IMR-90 (cell line): ENCODE data around the gene LPCAT2. TPM values are rescaled to one million over a fixed set of nuclear protein-coding genes. Genes with fewer than 3 reads are reported as not detected.

Experiments
- ATAC-seq: fragments of 200-7000 bp; cut with Tn5 transposase; 2 replicates; pipeline ENCODE4 v1.9.1; 2020; ENCODE audit warnings: low read depth, mild to moderate bottlenecking, moderate library complexity
- BruUV-seq: library from RNA; stranded (reverse); fragments of 400-500 nt; replicated peaks from 2 replicates; lab custom pipeline; 2021; lab: Mats Ljungman, UMichigan
- CTCF ChIA-PET: fragments of 300-600 bp; formaldehyde crosslinking; extraction: SDS; loops from one replicate; lab custom pipeline; 2021; ENCODE audit warnings: antibody characterized with exemption; lab: Yijun Ruan, JAX
- POLR2A ChIA-PET: fragments of 300-600 bp; sonication (Branson Sonifier 250); formaldehyde crosslinking; loops from one replicate; lab custom pipeline; 2022; ENCODE audit warnings: antibody characterized with exemption; ENCODE audit not compliant: unreplicated experiment; lab: Charles Lee
- DNase-seq: peaks from one replicate; pipeline ENCODE4 v3.0.0; 2013
- H2AFZ ChIP-seq: replicated peaks from 2 replicates; pipeline ENCODE3; 2013; ENCODE audit warnings: low read length, mild to moderate bottlenecking; ENCODE audit not compliant: poor library complexity
- H2AK5ac ChIP-seq: 2 replicates; pipeline ENCODE4 v1.6.1; 2013; ENCODE audit warnings: low read depth, low read length, inconsistent platforms
- H2AK9ac ChIP-seq: replicated peaks from 2 replicates; pipeline ENCODE3; 2013; ENCODE audit warnings: mild to moderate bottlenecking, low read depth, low read length, moderate library complexity; ENCODE audit not compliant: poor library complexity
- H2BK120ac ChIP-seq: 2 replicates; pipeline ENCODE4 v1.6.1; 2013; ENCODE audit warnings: low read depth, low read length, inconsistent platforms
- H2BK15ac ChIP-seq: 3 replicates; pipeline ENCODE4 v1.6.1; 2013; ENCODE audit warnings: low read depth, low read length, inconsistent platforms
- H2BK20ac ChIP-seq: 2 replicates; pipeline ENCODE4 v1.6.1; 2013; ENCODE audit warnings: low read depth, mild to moderate bottlenecking, inconsistent platforms, low read length, moderate library complexity
- H2BK5ac ChIP-seq: 2 replicates; pipeline ENCODE4 v1.6.1; 2013; ENCODE audit warnings: mild to moderate bottlenecking, low read depth, low read length, inconsistent platforms; ENCODE audit not compliant: poor library complexity, severe bottlenecking
- H3K14ac ChIP-seq: replicated peaks from 2 replicates; pipeline ENCODE4 v1.6.1; 2013; ENCODE audit warnings: low read depth, low read length, inconsistent platforms
- H3K18ac ChIP-seq: 2 replicates; pipeline ENCODE4 v1.6.1; 2013; ENCODE audit warnings: low read depth, low read length, control low read depth
- H3K23ac ChIP-seq: 2 replicates; pipeline ENCODE4 v1.6.1; 2013; ENCODE audit warnings: low read depth, low read length, inconsistent platforms
- H3K27ac ChIP-seq: 2 replicates; pipeline ENCODE4 v1.5.1; 2013; ENCODE audit warnings: mild to moderate bottlenecking, control low read depth, low read length; ENCODE audit not compliant: insufficient read depth
- H3K27me3 ChIP-seq: 2 replicates; pipeline ENCODE4 v1.6.1; 2013; ENCODE audit warnings: low read length; ENCODE audit not compliant: control insufficient read depth, insufficient read depth
- H3K36me3 ChIP-seq: 2 replicates; pipeline ENCODE4 v1.6.1; 2013; ENCODE audit warnings: low read length, mixed read lengths; ENCODE audit not compliant: control insufficient read depth, insufficient read depth
- H3K4ac ChIP-seq: 2 replicates; pipeline ENCODE4 v1.6.1; 2013; ENCODE audit warnings: low read depth, low read length, inconsistent platforms
- H3K4me1 ChIP-seq: 2 replicates; pipeline ENCODE4 v1.6.1; 2013; ENCODE audit warnings: low read length, mixed read lengths; ENCODE audit not compliant: control insufficient read depth, insufficient read depth
- H3K4me2 ChIP-seq: 2 replicates; pipeline ENCODE4 v1.6.1; 2013; ENCODE audit warnings: low read depth, mild to moderate bottlenecking, control low read depth, low read length, moderate library complexity
- H3K4me3 ChIP-seq: 2 replicates; pipeline ENCODE4 v1.5.1; 2013; ENCODE audit warnings: low read depth, mild to moderate bottlenecking, control low read depth, low read length, moderate library complexity; ENCODE audit not compliant: insufficient read depth
- H3K56ac ChIP-seq: 2 replicates; pipeline ENCODE4 v1.6.1; 2013; ENCODE audit warnings: low read length, inconsistent platforms; ENCODE audit not compliant: insufficient read depth; ENCODE audit errors: extremely low read depth
- H3K79me1 ChIP-seq, 2 experiments: 2 replicates each; pipeline ENCODE4 v1.6.1; 2013; ENCODE audit warnings: low read length in 2 of 2, inconsistent platforms in 1 of 2, low read depth in 1 of 2
- H3K9ac ChIP-seq: 2 replicates; pipeline ENCODE4 v1.6.1; 2013; ENCODE audit warnings: low read depth, low read length, control low read depth
- H3K9me1 ChIP-seq: 2 replicates; pipeline ENCODE4 v1.6.1; 2013; ENCODE audit warnings: low read length, inconsistent platforms; ENCODE audit not compliant: insufficient read depth
- H3K9me3 ChIP-seq: 2 replicates; pipeline ENCODE4 v1.6.1; 2013; ENCODE audit warnings: low read length; ENCODE audit not compliant: control insufficient read depth, insufficient read depth
- H4K20me1 ChIP-seq: 2 replicates; pipeline ENCODE4 v1.6.1; 2013; ENCODE audit warnings: low read length, inconsistent platforms; ENCODE audit not compliant: insufficient read depth
- H4K5ac ChIP-seq: 2 replicates; pipeline ENCODE4 v1.6.1; 2013; ENCODE audit warnings: mild to moderate bottlenecking, low read depth, low read length, control low read depth
- H4K8ac ChIP-seq, 2 experiments: 2 replicates each; pipeline ENCODE4 v1.6.1; 2013; ENCODE audit warnings: low read depth in 2 of 2, low read length in 2 of 2, control low read depth in 1 of 2, inconsistent platforms in 1 of 2
- H4K91ac ChIP-seq: 2 replicates; pipeline ENCODE4 v1.6.1; 2013; ENCODE audit warnings: low read depth, low read length, inconsistent platforms; ENCODE audit not compliant: insufficient read depth
- BHLHE40 ChIP-seq: fragments of 150-350 bp; IDR thresholded peaks from 2 replicates; pipeline ENCODE4 v1.6.1; 2016; ENCODE audit warnings: mild to moderate bottlenecking, low read depth, low read length
- CEBPB ChIP-seq: IDR thresholded peaks from 2 replicates; pipeline ENCODE4 v1.6.1; 2012; ENCODE audit warnings: low read depth, low read length, improper control_type of control experiment
- CHD1 ChIP-seq: IDR thresholded peaks from 2 replicates; pipeline ENCODE4 v1.6.1; 2012; ENCODE audit warnings: low read depth, low read length, improper control_type of control experiment
- FOS ChIP-seq: fragments of 150-350 bp; IDR thresholded peaks from 2 replicates; pipeline ENCODE4 v1.6.1; 2016; ENCODE audit warnings: low read depth, low read length
- MAZ ChIP-seq: IDR thresholded peaks from 2 replicates; pipeline ENCODE4 v1.6.1; 2012; ENCODE audit warnings: low read depth, mild to moderate bottlenecking, low read length, improper control_type of control experiment, moderate library complexity, borderline replicate concordance
- MXI1 ChIP-seq: IDR thresholded peaks from 2 replicates; pipeline ENCODE4 v1.6.1; 2012; ENCODE audit warnings: low read depth, mild to moderate bottlenecking, low read length, moderate library complexity, borderline replicate concordance
- NFE2L2 ChIP-seq: fragments of 150-350 bp; IDR thresholded peaks from 2 replicates; pipeline ENCODE4 v1.6.1; 2016; ENCODE audit warnings: low read depth, mild to moderate bottlenecking, low read length
- POLR2A ChIP-seq: IDR thresholded peaks from 2 replicates; pipeline ENCODE4 v1.6.1; 2012; ENCODE audit warnings: mild to moderate bottlenecking, low read depth, low read length
- RAD21 ChIP-seq: IDR thresholded peaks from 2 replicates; pipeline ENCODE4 v1.6.1; 2012; ENCODE audit warnings: low read length, improper control_type of control experiment
- RCOR1 ChIP-seq: IDR thresholded peaks from 2 replicates; pipeline ENCODE4 v1.6.1; 2012; ENCODE audit warnings: mild to moderate bottlenecking, low read length, improper control_type of control experiment; ENCODE audit not compliant: insufficient replicate concordance
- RFX5 ChIP-seq: IDR thresholded peaks from 2 replicates; pipeline ENCODE4 v1.8.0; 2012; ENCODE audit warnings: low read depth, mild to moderate bottlenecking, low read length, moderate library complexity
- USF2 ChIP-seq: fragments of 150-350 bp; IDR thresholded peaks from 2 replicates; pipeline ENCODE4 v1.6.1; 2017; ENCODE audit warnings: mild to moderate bottlenecking, antibody characterized with exemption, low read length, low read depth
- WGBS, 2 experiments: methylation state at CpG; one replicate each; pipeline versions ENCODE4 v1.1.5 to v1.1.7; 2013; ENCODE audit warnings: missing lambda C conversion rate in 2 of 2; ENCODE audit not compliant: insufficient read length in 1 of 2; ENCODE audit errors: extremely low coverage in 2 of 2; 5-methylcytosine and 5-hydroxymethylcytosine counted together
- dilution Hi-C: fragments of 300-500 bp; cut with HindIII; formaldehyde crosslinking; loops from one replicate; pipeline ENCODE4 v1.14.3; 2018; ENCODE audit warnings: low sequenced_read_pairs; ENCODE audit not compliant: unreplicated experiment
- in situ Hi-C: fragments of 300-500 bp; cut with MboI; formaldehyde crosslinking; loops from 3 replicates; pipeline ENCODE4 v1.14.3; 2019; ENCODE audit warnings: low sequenced_read_pairs, inconsistent platforms, mixed read lengths
- intact Hi-C: fragments of 100-400 bp; cut with micrococcal nuclease; formaldehyde crosslinking; loops from 2 replicates; pipeline ENCODE4 v1.10.0; 2022
- polyA plus RNA-seq, 3 experiments: library from polyadenylated mRNA; depleted of rRNA; stranded (reverse); fragments of >200 nt; gene quantifications; 2 replicates each; pipeline ENCODE4 v1.2.3, GENCODE V29; 2012; ENCODE audit warnings: low replicate concordance in 1 of 3
- total RNA-seq: library from RNA; depleted of rRNA; stranded (reverse); fragments of >200 nt; gene quantifications from 2 replicates; pipeline ENCODE4 v1.2.3, GENCODE V29; 2012

Gene LPCAT2
- total and polyA plus RNA-seq, 2 of the 4 experiments (the other 2 are of a cell fraction) = 8.6 to 8.7 TPM

- TF ChIP-seq FOS = peak; percentile 81
- no peak for TF ChIP-seq MAZ
- TF ChIP-seq POLR2A = no peak
- TF ChIP-seq MXI1 = no peak
- TF ChIP-seq RCOR1 = peak; percentile 18
- peak; percentile 33; the same call in 1 of the 2 replicates for TF ChIP-seq CEBPB
- no peak for TF ChIP-seq RFX5
- TF ChIP-seq USF2 = no peak
- no peak for TF ChIP-seq NFE2L2
- TF ChIP-seq BHLHE40 = peak; percentile 10; the same call in 1 of the 2 replicates
- TF ChIP-seq CHD1 = no peak
- TF ChIP-seq RAD21 = no peak
- peaks cover 6% of the 10 kb centered on the region for H3K4me1 ChIP-seq
- no peak overlapping the region for H4K91ac ChIP-seq
- H3K14ac ChIP-seq = peak overlapping the region; percentile 34; the same call in 1 of the 2 replicates
- no peak overlapping the region for H2AK9ac ChIP-seq
- no TSS peak for BruUV-seq
- no peak overlapping the region for H3K18ac ChIP-seq
- H3K23ac ChIP-seq = no peak overlapping the region
- H3K56ac ChIP-seq = no peak overlapping the region
- no peaks in the 10 kb centered on the region for H4K20me1 ChIP-seq
- no peak overlapping the region for H3K9ac ChIP-seq
- POLR2A ChIA-PET = no interaction called here
- no peak overlapping the region for H4K8ac ChIP-seq
- in situ Hi-C loops = loop anchor here (5.0 to 10.0 kb wide), 2 partner anchors 75 to 302 kb away; no protein-coding TSS in a partner anchor
- dilution Hi-C loops = no loop called here
- no peak overlapping the region for H4K5ac ChIP-seq
- H2AK5ac ChIP-seq = no peak overlapping the region
- no peak overlapping the region for H2BK120ac ChIP-seq
- H3K9me3 ChIP-seq = no peaks in the 10 kb centered on the region
- CTCF ChIA-PET = interaction anchor here (1.5 to 2.5 kb wide), 2 partner anchors 43 to 78 kb away, joined by 3 to 17 read pairs; no protein-coding TSS in a partner anchor
- no peak overlapping the region for H3K4me3 ChIP-seq
- intact Hi-C loops = loop anchor here (1.0 to 10.0 kb wide), 5 partner anchors 47 to 1598 kb away; no protein-coding TSS in a partner anchor
- no peak overlapping the region for H2AFZ ChIP-seq
- H3K4me2 ChIP-seq = no peak overlapping the region
- H3K36me3 ChIP-seq = peaks cover 2% of the 10 kb centered on the region; the same call in 1 of the 2 replicates
- H3K27me3 ChIP-seq = no peaks in the 10 kb centered on the region
- DNase-seq (peak; percentile 72), ATAC-seq (peak; percentile 57)
- 0 out of 2 replicates have a peak overlapping the region, but pooled peaks have one; percentile 31 for H3K4ac ChIP-seq
- H2BK5ac ChIP-seq = no peak overlapping the region
- no peak overlapping the region for H2BK15ac ChIP-seq
- no peak overlapping the region for H3K27ac ChIP-seq
- no peaks in the 10 kb centered on the region for H3K79me1 ChIP-seq
- H3K9me1 ChIP-seq = peaks cover 6% of the 10 kb centered on the region
- WGBS, 2 experiments = 80% methylated on average over 1 of the region's 1 CpG; no CpG with 5 or more reads in 1 of the 2 experiments
- H2BK20ac ChIP-seq = 0 out of 2 replicates have a peak overlapping the region, but pooled peaks have one; percentile 43
Measured at GRCh38 chr16:55542459-55543082, 33.7 kb downstream of the LPCAT2 start.
